T-helper 1 cell treated with Interleukin-12 subunit alpha and Interleukin-12 subunit beta and Interleukin-4 antibody, amounts not matched to agents 30 μg/mL and 1 μg/mL, for 36 hours (primary cell): ENCODE measurements around the gene ALOX15.
"Not testable (repeated sequence)": the region's sequence is repeated elsewhere in the genome, so short reads cannot be mapped to it uniquely, and the experiment has no call there.

Source experiments
- H3K27ac Mint-ChIP-seq: one replicate; pipeline ENCODE4 v1.8.0; 2021; ENCODE audit warnings: mild to moderate bottlenecking, mixed read lengths
- H3K27me3 Mint-ChIP-seq: one replicate; pipeline ENCODE4 v1.8.0; 2021; ENCODE audit warnings: low read depth, mixed read lengths
- H3K36me3 Mint-ChIP-seq: one replicate; pipeline ENCODE4 v1.8.0; 2021; ENCODE audit warnings: low read depth, mixed read lengths
- H3K4me1 Mint-ChIP-seq: one replicate; pipeline ENCODE4 v1.8.0; 2021; ENCODE audit warnings: low read depth, mixed read lengths
- H3K4me3 Mint-ChIP-seq: one replicate; pipeline ENCODE4 v1.8.0; 2021; ENCODE audit warnings: mild to moderate bottlenecking, moderate library complexity, mixed read lengths
- H3K9me3 Mint-ChIP-seq: one replicate; pipeline ENCODE4 v1.8.0; 2021; ENCODE audit warnings: mixed read lengths

The ALOX15 gene, protein sequence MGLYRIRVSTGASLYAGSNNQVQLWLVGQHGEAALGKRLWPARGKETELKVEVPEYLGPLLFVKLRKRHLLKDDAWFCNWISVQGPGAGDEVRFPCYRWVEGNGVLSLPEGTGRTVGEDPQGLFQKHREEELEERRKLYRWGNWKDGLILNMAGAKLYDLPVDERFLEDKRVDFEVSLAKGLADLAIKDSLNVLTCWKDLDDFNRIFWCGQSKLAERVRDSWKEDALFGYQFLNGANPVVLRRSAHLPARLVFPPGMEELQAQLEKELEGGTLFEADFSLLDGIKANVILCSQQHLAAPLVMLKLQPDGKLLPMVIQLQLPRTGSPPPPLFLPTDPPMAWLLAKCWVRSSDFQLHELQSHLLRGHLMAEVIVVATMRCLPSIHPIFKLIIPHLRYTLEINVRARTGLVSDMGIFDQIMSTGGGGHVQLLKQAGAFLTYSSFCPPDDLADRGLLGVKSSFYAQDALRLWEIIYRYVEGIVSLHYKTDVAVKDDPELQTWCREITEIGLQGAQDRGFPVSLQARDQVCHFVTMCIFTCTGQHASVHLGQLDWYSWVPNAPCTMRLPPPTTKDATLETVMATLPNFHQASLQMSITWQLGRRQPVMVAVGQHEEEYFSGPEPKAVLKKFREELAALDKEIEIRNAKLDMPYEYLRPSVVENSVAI

GRCh38 chr17:4641297-4642195 is at the start of gene ALOX15:
Gene ALOX15, minus strand, starts transcription at chr17:4641678. Its CDS starts 27 bp downstream, at chr17:4641651.
- Mint-ChIP-seq H3K27ac (no peak within 1 kb of the TSS), H3K27me3 (peaks cover 82% of the 10 kb centered on the region), H3K36me3 (no peaks in the 10 kb centered on the region), H3K4me3 (no peak within 1 kb of the TSS), H3K4me1 (peaks cover 8% of the 10 kb centered on the region), H3K9me3 (no peaks in the 10 kb centered on the region)

DNA sequence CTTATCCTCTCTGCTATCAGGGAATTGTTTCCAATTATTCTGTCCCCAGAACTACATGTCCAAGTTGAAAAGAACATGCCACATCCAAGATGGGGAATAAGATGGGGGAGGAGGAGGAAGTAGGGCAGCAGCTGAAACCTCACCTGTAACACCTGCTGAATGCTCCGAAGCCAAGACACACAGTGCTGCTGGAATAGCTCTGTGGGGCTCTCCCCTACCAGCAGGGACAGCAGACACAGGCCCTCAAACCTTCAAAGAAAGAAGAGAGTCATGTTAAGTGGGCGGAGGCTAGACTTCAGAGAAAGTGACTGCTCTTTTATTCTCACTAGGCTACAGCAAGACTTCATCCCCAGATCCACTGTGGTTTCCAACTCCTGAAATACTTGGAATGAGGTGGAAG is 49.3 kb upstream of the ALOX15 start:
- Mint-ChIP-seq H3K36me3 (peaks cover 39% of the 10 kb centered on the region), H3K4me1 (peaks cover 4% of the 10 kb centered on the region), H3K27ac (no peak overlapping the region), H3K4me3 (no peak overlapping the region), H3K27me3 (no peaks in the 10 kb centered on the region), H3K9me3 (no peaks in the 10 kb centered on the region)

DNA sequence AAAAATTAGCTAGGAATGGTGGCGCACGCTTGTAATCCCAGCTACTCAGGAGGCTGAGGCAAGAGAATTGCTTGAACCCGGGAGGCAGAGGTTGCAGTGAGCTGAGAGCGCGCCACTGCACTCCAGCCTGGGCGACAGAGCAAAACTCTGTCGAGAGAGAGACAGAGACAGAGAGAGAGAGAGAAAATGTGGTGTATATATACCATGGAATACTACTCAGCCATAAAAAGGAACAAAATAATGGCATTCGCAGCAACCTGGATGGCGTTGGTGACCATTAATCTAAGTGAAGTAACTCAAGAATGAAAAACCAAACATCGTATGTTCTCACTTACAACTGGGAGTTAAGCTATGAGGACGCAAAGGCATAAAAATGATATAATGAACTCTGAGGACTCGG is 48.4 kb upstream of the ALOX15 start:
- H3K36me3 Mint-ChIP-seq, result peaks cover 40% of the 10 kb centered on the region
- H3K4me1 Mint-ChIP-seq, H3K27me3 Mint-ChIP-seq, H3K27ac Mint-ChIP-seq, H3K9me3 Mint-ChIP-seq, H3K4me3 Mint-ChIP-seq: not testable (repeated sequence)

DNA sequence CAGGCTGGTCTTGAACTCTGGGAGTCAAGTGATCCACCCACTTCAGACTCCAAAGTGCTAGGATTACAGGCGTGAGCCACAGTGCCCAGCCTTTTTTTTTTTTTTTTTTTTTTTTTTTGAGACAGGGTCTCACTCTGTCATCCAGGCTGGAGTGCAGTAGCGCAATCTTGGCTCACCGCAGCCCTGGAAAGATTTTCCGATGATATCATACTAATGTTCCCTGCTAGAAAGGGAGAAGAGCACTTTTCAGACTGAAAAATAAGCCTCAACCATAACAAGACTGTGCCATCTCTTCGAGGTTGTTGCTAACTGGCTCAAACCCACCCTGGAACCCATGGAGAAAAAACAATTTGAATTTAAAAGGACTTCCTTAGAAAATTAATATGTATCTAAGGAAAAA is 42.3 kb upstream of the ALOX15 start:
- peaks cover 35% of the 10 kb centered on the region for H3K36me3 Mint-ChIP-seq
- not testable (repeated sequence) for H3K27ac Mint-ChIP-seq, H3K4me1 Mint-ChIP-seq, H3K9me3 Mint-ChIP-seq, H3K4me3 Mint-ChIP-seq, H3K27me3 Mint-ChIP-seq

GRCh38 chr17:4679658-4680057 is 38.2 kb upstream of the ALOX15 start:
- Mint-ChIP-seq H3K4me3 (no peak overlapping the region), H3K36me3 (peaks cover 33% of the 10 kb centered on the region), H3K4me1 (peaks cover 2% of the 10 kb centered on the region), H3K27ac (no peak overlapping the region), H3K9me3 (no peaks in the 10 kb centered on the region), H3K27me3 (no peaks in the 10 kb centered on the region)

GRCh38 chr17:4678448-4679026 is 37.1 kb upstream of the ALOX15 start:
- Mint-ChIP-seq H3K4me1 (peaks cover 2% of the 10 kb centered on the region), H3K4me3 (no peak overlapping the region), H3K27me3 (no peaks in the 10 kb centered on the region), H3K36me3 (peaks cover 31% of the 10 kb centered on the region), H3K27ac (no peak overlapping the region), H3K9me3 (no peaks in the 10 kb centered on the region)

DNA sequence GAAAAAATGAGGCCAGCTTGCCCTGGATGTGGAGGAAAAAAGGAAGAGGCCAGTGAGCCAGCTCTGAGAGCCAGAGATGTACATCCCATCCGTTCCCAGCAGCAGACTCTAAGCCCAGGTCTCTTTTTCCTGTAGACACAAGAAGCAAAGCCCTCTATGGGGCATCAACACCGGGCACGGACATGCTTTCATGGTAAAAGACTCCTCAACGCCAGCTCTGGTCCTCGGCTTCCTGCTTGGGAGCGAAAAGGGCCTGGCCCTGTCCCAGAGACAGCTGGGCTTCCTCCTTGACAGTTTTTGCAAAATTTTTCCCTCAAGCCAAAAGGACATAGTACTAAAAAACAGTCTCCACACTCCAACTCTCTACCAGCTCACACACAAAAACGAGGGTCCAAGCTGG is 35.3 kb upstream of the ALOX15 start:
- H3K27ac Mint-ChIP-seq, result no peak overlapping the region
- H3K27me3 Mint-ChIP-seq, result no peaks in the 10 kb centered on the region
- no peaks in the 10 kb centered on the region for H3K9me3 Mint-ChIP-seq
- H3K4me1 Mint-ChIP-seq, result peaks cover 2% of the 10 kb centered on the region
- H3K4me3 Mint-ChIP-seq, result no peak overlapping the region
- peaks cover 24% of the 10 kb centered on the region for H3K36me3 Mint-ChIP-seq

- peaks cover 2% of the 10 kb centered on the region for H3K4me1 Mint-ChIP-seq
- no peak overlapping the region for H3K27ac Mint-ChIP-seq
- H3K9me3 Mint-ChIP-seq, result no peaks in the 10 kb centered on the region
- peaks cover 28% of the 10 kb centered on the region for H3K36me3 Mint-ChIP-seq
- no peak overlapping the region for H3K4me3 Mint-ChIP-seq
- no peaks in the 10 kb centered on the region for H3K27me3 Mint-ChIP-seq
Measured at GRCh38 chr17:4675791-4676190, 34.3 kb upstream of the ALOX15 start.

DNA sequence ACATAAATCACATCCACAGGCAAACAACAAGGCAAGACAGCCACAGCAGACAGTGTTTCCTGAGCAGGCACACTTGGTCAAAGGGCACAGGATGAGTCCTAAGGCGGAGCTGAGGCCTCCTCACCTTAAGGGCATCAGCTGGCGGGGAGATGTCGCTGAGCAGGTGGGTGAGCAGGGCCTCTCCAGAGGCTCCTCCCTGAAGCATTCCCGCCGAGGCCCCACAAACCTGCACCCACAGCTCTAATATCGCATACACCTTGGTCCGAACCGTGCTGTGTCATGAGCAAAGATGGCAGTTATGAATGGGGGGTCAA is 33.2 kb upstream of the ALOX15 start:
- peaks cover 2% of the 10 kb centered on the region for H3K4me1 Mint-ChIP-seq
- H3K27ac Mint-ChIP-seq, result no peak overlapping the region
- peaks cover 33% of the 10 kb centered on the region for H3K36me3 Mint-ChIP-seq
- no peaks in the 10 kb centered on the region for H3K9me3 Mint-ChIP-seq
- H3K27me3 Mint-ChIP-seq, result no peaks in the 10 kb centered on the region
- no peak overlapping the region for H3K4me3 Mint-ChIP-seq

GRCh38 chr17:4673986-4674684 is 32.7 kb upstream of the ALOX15 start:
- peaks cover under 1% of the 10 kb centered on the region for H3K4me1 Mint-ChIP-seq
- no peak overlapping the region for H3K27ac Mint-ChIP-seq
- peaks cover 33% of the 10 kb centered on the region for H3K36me3 Mint-ChIP-seq
- H3K27me3 Mint-ChIP-seq, result no peaks in the 10 kb centered on the region
- H3K4me3 Mint-ChIP-seq, result no peak overlapping the region
- no peaks in the 10 kb centered on the region for H3K9me3 Mint-ChIP-seq

- H3K4me3 Mint-ChIP-seq, result no peak overlapping the region
- H3K27me3 Mint-ChIP-seq, result no peaks in the 10 kb centered on the region
- H3K36me3 Mint-ChIP-seq, result peaks cover 33% of the 10 kb centered on the region
- H3K27ac Mint-ChIP-seq, result no peak overlapping the region
- H3K4me1 Mint-ChIP-seq, result no peaks in the 10 kb centered on the region
- H3K9me3 Mint-ChIP-seq, result no peaks in the 10 kb centered on the region
Measured at GRCh38 chr17:4673169-4673568, 31.7 kb upstream of the ALOX15 start.

DNA sequence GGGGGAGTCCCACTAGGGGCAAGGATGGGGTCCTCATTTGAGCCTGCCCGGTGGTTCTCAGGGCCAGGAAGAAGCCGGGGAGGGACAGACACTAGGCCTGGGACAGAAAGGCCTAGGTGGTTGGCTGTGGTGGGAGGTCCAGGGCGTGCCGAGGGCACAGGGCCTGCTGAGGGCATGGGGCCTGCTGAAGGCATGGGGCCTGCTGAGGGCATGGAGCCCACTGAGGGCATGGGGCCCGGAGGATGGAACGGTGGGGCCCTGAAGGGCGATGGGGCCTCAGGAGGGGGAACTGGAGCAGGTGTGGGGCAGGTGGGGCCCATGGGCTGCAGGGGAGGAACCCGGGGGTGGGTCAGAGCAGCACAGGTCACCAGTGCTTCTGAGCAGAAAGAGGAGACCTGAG is 31.3 kb upstream of the ALOX15 start:
- no peak overlapping the region for H3K27ac Mint-ChIP-seq
- H3K27me3 Mint-ChIP-seq, result no peaks in the 10 kb centered on the region
- H3K36me3 Mint-ChIP-seq, result peaks cover 33% of the 10 kb centered on the region
- no peak overlapping the region for H3K4me3 Mint-ChIP-seq
- no peaks in the 10 kb centered on the region for H3K9me3 Mint-ChIP-seq
- no peaks in the 10 kb centered on the region for H3K4me1 Mint-ChIP-seq

DNA sequence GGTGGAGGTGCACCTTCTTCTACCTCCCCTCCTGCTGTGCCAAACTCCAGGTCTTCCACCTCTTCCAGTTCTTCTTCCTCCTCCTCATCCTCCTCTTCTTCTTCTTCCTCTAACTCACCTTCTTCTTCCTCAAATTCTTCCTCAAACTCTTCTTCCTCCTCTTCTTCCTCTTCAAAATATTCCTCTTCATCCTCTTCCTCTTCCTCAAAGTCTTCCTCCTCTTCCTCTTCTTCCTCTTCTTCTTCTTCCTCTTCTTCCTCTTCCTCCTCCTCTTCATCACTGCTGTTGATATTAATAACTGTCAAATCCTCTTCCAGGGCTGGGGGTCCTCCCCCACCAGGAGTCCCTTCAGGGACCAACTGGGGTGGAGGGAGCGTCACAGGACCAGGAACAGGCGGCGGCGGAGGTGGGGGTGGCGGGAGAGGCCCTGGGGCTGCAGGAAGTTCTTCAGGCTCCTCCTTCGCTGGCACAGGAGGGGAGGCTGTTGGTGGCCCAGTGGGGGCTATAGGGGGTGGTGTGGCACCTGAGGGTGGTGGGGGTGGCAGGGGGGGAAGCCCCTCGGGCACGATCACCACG is 30.7 kb upstream of the ALOX15 start:
- Mint-ChIP-seq H3K9me3 (no peaks in the 10 kb centered on the region), H3K36me3 (peaks cover 33% of the 10 kb centered on the region), H3K4me3 (no peak overlapping the region), H3K27me3 (no peaks in the 10 kb centered on the region), H3K4me1 (no peaks in the 10 kb centered on the region), H3K27ac (peak overlapping the region; percentile 18)

GRCh38 chr17:4667166-4667565 is 25.7 kb upstream of the ALOX15 start:
- H3K4me1 Mint-ChIP-seq, result no peaks in the 10 kb centered on the region
- H3K9me3 Mint-ChIP-seq, result no peaks in the 10 kb centered on the region
- no peak overlapping the region for H3K4me3 Mint-ChIP-seq
- H3K27me3 Mint-ChIP-seq, result peaks cover 11% of the 10 kb centered on the region
- peaks cover 16% of the 10 kb centered on the region for H3K36me3 Mint-ChIP-seq
- no peak overlapping the region for H3K27ac Mint-ChIP-seq
